ENCODE data around the gene RNF38.
"Not testable (repeated sequence)": the region's sequence is repeated elsewhere in the genome, so short reads cannot be mapped to it uniquely, and the experiment has no call there.

Gene RNF38

DNA sequence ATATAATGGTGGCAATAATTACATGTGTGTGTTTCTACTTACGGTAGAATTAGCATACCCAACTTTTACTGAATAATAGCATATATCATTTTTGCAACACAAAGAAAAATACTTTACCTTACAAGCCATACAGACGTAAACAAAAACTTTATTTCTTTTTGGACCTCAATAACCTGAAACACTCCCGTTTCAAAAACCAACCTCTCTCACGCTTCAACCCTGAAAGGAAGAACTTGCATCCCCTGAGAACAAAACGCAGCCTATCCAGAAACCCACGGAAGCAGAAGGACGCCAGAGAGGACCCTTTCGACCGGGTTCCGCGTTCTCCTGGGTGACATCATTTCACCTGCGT lies at the start of gene RNF38:
Gene RNF38, minus strand, starts transcription at position 290 of the 352 bp plus-strand sequence. Its CDS starts 161 bp downstream, at position 129.
- Mint-ChIP-seq H3K36me3 (no peaks in the 10 kb centered on the region), H3K4me1 (peaks cover 48% of the 10 kb centered on the region), H3K4me3 (peak within 1 kb of the TSS; percentile 89), H3K27me3 (no peaks in the 10 kb centered on the region), H3K27ac (peak within 1 kb of the TSS; percentile 91), H3K9me3 (no peaks in the 10 kb centered on the region)
- ATAC-seq = no peak

DNA sequence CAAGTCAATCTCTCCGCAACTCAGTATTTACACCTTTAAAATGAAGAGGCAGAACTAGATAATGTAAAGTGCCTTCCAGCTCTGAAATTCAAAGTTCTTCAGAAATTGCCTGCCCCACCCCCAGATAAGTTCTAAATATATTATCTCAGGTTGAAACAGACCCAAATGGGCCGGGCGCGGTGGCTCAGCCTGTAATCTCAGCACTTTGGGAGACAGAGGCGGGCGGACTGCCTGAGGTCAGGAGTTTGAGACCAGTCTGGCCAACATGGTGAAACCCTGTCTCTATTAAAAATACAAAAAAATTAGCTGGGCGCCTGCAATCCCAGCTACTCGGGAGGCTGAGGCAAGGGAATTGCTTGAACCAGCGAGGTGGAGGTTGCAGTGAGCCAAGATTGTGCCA lies 48.5 kb upstream of the RNF38 start:
- H3K27ac Mint-ChIP-seq, H3K36me3 Mint-ChIP-seq, H3K27me3 Mint-ChIP-seq, ATAC-seq, H3K9me3 Mint-ChIP-seq, H3K4me3 Mint-ChIP-seq: not testable (repeated sequence)
- H3K4me1 Mint-ChIP-seq = peaks cover 14% of the 10 kb centered on the region

DNA sequence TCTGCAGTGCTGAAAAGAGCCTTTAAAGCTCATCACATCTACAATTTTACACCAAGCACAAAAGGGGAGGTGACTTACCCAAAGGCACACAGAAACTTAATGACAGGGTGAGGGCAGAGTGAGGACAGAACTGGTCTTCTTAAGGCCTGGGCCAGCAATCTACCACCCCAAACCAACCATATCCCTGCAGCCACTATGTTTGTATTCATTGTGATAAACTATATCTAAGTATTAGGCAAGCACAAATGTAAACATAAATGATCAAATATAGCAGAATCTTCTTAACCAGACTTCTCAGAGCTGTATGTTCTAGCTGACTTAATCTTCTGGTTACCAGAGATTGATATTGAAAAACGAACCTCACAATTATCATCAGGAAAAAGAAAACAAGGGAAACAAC lies 47.9 kb upstream of the RNF38 start:
- H3K4me1 Mint-ChIP-seq = peaks cover 18% of the 10 kb centered on the region
- H3K9me3 Mint-ChIP-seq = no peaks in the 10 kb centered on the region
- no peak overlapping the region for H3K4me3 Mint-ChIP-seq
- no peaks in the 10 kb centered on the region for H3K27me3 Mint-ChIP-seq
- no peak for ATAC-seq
- peaks cover 6% of the 10 kb centered on the region for H3K36me3 Mint-ChIP-seq
- H3K27ac Mint-ChIP-seq = no peak overlapping the region

DNA sequence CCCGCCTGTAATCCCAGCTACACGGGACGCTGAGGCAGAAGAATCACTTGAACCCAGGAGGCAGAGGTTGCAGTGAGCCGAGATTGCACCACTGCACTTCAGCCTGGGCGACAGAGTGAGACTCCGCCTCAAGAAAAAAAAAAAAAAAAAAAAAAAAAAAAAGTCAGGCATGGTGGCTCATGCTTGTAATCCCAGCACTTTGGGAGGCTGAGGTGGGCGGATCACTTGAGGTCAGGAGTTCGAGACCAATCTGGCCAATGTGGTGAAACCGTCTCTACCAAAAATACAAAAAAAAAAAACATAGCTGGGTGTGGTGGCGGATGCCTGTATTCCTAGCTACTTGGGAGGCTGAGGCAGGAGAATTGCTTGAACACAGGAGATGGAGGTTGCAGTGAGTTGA lies 46.6 kb upstream of the RNF38 start:
- H3K4me3 Mint-ChIP-seq, H3K27ac Mint-ChIP-seq, ATAC-seq, H3K36me3 Mint-ChIP-seq, H3K27me3 Mint-ChIP-seq, H3K9me3 Mint-ChIP-seq: not testable (repeated sequence)
- H3K4me1 Mint-ChIP-seq = peaks cover 24% of the 10 kb centered on the region

DNA sequence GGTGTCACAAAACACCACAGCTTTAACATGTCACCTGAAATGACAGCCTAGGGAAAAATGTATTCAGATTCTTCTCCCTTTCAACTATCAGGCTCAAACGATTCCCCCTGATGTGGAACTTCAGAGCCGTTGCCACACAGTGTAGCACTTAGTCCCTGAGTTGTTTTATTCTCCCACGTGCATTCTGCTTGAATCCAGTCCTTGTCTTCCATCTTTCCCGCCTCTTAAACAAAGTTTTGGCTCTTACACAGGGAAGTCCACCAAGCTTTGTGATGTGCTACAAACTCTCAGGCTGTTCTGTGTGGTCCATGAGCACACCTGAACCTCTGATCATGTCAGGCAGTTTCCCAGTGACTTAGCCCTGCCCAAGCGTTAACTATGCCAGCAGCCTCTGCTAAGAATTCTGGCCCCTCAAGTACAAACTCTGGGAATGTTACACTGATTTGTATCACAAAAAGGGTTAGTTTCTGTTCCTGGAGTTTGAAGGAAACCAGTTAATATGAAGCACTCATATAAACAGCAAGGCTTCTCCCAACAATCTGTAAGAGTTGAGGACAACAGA lies 45.8 kb upstream of the RNF38 start:
- Mint-ChIP-seq H3K36me3 (peaks cover 6% of the 10 kb centered on the region), H3K4me1 (peaks cover 24% of the 10 kb centered on the region), H3K9me3 (no peaks in the 10 kb centered on the region), H3K4me3 (no peak overlapping the region), H3K27me3 (no peaks in the 10 kb centered on the region), H3K27ac (no peak overlapping the region)
- ATAC-seq = no peak

- no peak overlapping the region for H3K27ac Mint-ChIP-seq
- peaks cover 6% of the 10 kb centered on the region for H3K36me3 Mint-ChIP-seq
- no peaks in the 10 kb centered on the region for H3K9me3 Mint-ChIP-seq
- no peaks in the 10 kb centered on the region for H3K27me3 Mint-ChIP-seq
- no peak for ATAC-seq
- peaks cover 24% of the 10 kb centered on the region for H3K4me1 Mint-ChIP-seq
- no peak overlapping the region for H3K4me3 Mint-ChIP-seq
These were observed 44.1 kb upstream of the RNF38 start for GRCh38 chr9:36444203-36444602.

- Mint-ChIP-seq H3K4me3 (no peak overlapping the region), H3K27ac (no peak overlapping the region), H3K36me3 (peaks cover 6% of the 10 kb centered on the region), H3K9me3 (no peaks in the 10 kb centered on the region), H3K4me1 (peaks cover 24% of the 10 kb centered on the region), H3K27me3 (no peaks in the 10 kb centered on the region)
- ATAC-seq = no peak
These were observed 43.5 kb upstream of the RNF38 start for GRCh38 chr9:36443581-36443980.

- peaks cover 24% of the 10 kb centered on the region for H3K4me1 Mint-ChIP-seq
- ATAC-seq = no peak
- no peak overlapping the region for H3K27ac Mint-ChIP-seq
- no peak overlapping the region for H3K4me3 Mint-ChIP-seq
- peaks cover 6% of the 10 kb centered on the region for H3K36me3 Mint-ChIP-seq
- H3K27me3 Mint-ChIP-seq = no peaks in the 10 kb centered on the region
- H3K9me3 Mint-ChIP-seq = no peaks in the 10 kb centered on the region
These were observed 42.6 kb upstream of the RNF38 start for GRCh38 chr9:36442710-36443109.

DNA sequence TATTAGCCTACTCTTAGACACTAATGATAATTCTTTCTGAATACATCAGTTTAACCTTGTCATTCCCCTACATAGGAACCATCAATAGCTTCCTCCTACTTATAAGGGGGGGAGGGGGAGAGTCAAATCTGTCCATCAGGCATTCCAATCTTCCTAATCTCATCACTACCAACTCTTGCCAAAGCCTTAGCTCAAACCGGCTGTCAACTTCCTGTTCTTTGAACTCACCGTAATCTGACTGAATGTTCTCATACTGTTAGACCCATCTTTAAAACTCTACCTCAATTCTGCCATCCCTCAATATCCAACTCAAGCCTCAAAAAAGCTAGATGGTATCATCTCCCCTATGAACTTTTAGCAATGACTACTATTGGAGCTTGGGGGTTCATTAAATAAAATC lies 41.9 kb upstream of the RNF38 start:
- no peak overlapping the region for H3K27ac Mint-ChIP-seq
- no peaks in the 10 kb centered on the region for H3K27me3 Mint-ChIP-seq
- peaks cover 6% of the 10 kb centered on the region for H3K36me3 Mint-ChIP-seq
- ATAC-seq = no peak
- no peak overlapping the region for H3K4me3 Mint-ChIP-seq
- no peaks in the 10 kb centered on the region for H3K9me3 Mint-ChIP-seq
- peaks cover 30% of the 10 kb centered on the region for H3K4me1 Mint-ChIP-seq

GRCh38 chr9:36438536-36439236 lies 38.6 kb upstream of the RNF38 start:
- Mint-ChIP-seq H3K27me3 (no peaks in the 10 kb centered on the region), H3K4me3 (no peak overlapping the region), H3K9me3 (no peaks in the 10 kb centered on the region), H3K4me1 (peaks cover 20% of the 10 kb centered on the region), H3K27ac (no peak overlapping the region), H3K36me3 (no peaks in the 10 kb centered on the region)
- ATAC-seq = no peak

GRCh38 chr9:36437790-36438189 lies 37.7 kb upstream of the RNF38 start:
- H3K27ac Mint-ChIP-seq = no peak overlapping the region
- no peaks in the 10 kb centered on the region for H3K9me3 Mint-ChIP-seq
- H3K27me3 Mint-ChIP-seq = no peaks in the 10 kb centered on the region
- H3K4me3 Mint-ChIP-seq = no peak overlapping the region
- peaks cover 15% of the 10 kb centered on the region for H3K4me1 Mint-ChIP-seq
- ATAC-seq = no peak
- no peaks in the 10 kb centered on the region for H3K36me3 Mint-ChIP-seq

DNA sequence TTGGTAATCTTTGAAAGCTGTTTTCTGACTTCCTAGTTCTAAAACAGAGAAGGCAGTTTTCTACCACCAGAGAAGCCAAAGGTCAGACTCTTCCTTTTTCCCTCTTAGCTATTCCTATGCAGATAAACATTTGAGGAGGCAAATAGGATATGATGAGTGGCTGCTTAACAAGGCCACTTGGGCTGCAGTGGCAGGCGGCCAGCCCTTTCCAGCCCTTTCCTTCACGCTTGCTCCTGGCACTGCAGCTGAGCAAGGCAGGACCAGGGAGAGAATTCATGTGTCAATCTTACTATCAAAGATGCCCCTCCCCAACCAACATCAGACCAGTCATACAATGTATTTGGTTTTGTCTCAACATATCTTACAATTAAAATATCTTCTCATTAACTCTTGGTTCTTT lies 36.8 kb upstream of the RNF38 start:
- Mint-ChIP-seq H3K4me3 (no peak overlapping the region), H3K27ac (no peak overlapping the region), H3K27me3 (no peaks in the 10 kb centered on the region), H3K36me3 (no peaks in the 10 kb centered on the region), H3K4me1 (peaks cover 11% of the 10 kb centered on the region), H3K9me3 (no peaks in the 10 kb centered on the region)
- ATAC-seq = no peak

DNA sequence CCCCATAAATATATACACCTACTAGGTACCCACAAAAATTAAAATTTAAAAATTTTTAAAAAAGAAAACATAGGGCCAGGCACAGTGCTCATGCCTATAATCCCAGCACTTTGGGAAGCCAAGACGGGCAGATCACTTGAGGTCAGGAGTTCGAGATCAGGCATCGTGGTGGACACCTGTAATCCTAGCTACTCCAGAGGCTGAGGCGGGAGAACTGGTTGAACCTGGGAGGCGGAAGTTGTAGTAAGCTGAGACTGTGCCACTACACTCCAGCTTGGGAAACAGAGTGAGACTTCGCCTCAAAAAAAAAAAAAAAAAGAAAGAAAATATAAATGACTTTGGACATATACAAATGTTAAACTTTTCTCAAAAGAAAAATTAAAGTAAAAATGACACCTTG lies 33.3 kb upstream of the RNF38 start:
- Mint-ChIP-seq H3K4me1 (peaks cover 15% of the 10 kb centered on the region), H3K9me3 (no peaks in the 10 kb centered on the region), H3K36me3 (peaks cover 6% of the 10 kb centered on the region), H3K27me3 (no peaks in the 10 kb centered on the region), H3K27ac (no peak overlapping the region), H3K4me3 (no peak overlapping the region)
- no peak for ATAC-seq

DNA sequence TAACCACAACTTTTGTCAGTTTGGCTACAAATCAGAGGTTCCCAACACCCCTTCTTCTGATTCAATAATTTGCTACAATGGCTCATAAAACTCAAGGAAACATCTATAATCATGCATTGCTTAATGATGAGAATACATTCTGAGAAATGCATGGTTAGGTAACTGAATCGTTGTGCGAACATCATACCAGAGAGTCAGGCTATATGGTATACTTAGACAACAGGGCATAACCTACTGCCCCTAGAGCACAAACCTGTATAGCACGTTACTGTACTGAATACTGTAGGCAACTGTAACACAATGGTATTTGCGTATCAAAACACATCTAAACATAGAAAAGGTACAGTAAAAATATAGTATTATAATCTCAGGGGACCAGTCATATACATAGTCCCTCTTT lies 31.0 kb upstream of the RNF38 start:
- no peaks in the 10 kb centered on the region for H3K27me3 Mint-ChIP-seq
- H3K9me3 Mint-ChIP-seq = no peaks in the 10 kb centered on the region
- peaks cover 15% of the 10 kb centered on the region for H3K4me1 Mint-ChIP-seq
- ATAC-seq = no peak
- H3K4me3 Mint-ChIP-seq = no peak overlapping the region
- peaks cover 13% of the 10 kb centered on the region for H3K36me3 Mint-ChIP-seq
- H3K27ac Mint-ChIP-seq = no peak overlapping the region

DNA sequence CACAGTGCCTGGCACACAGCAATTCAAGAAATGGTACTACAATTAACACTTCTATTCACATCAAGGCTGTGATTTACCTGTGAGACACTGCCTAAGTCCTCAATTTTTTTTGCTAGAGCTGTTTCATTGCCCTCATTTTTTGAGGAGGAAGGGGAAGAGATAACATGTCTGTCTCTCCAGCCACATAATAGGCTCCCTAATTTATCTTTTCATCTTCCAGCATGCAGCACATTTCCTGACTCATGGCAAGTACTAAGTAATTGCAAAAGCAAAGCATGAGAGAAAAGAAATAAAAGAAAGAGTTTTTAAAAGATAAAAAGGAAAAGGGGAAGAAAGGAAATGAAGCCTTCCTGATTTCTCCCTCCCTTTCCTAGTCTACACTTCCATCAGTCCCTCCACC lies 26.9 kb upstream of the RNF38 start:
- ATAC-seq = no peak
- H3K36me3 Mint-ChIP-seq = peaks cover 25% of the 10 kb centered on the region
- peaks cover 15% of the 10 kb centered on the region for H3K4me1 Mint-ChIP-seq
- no peaks in the 10 kb centered on the region for H3K9me3 Mint-ChIP-seq
- peak overlapping the region; percentile 42 for H3K27ac Mint-ChIP-seq
- H3K4me3 Mint-ChIP-seq = no peak overlapping the region
- no peaks in the 10 kb centered on the region for H3K27me3 Mint-ChIP-seq

DNA sequence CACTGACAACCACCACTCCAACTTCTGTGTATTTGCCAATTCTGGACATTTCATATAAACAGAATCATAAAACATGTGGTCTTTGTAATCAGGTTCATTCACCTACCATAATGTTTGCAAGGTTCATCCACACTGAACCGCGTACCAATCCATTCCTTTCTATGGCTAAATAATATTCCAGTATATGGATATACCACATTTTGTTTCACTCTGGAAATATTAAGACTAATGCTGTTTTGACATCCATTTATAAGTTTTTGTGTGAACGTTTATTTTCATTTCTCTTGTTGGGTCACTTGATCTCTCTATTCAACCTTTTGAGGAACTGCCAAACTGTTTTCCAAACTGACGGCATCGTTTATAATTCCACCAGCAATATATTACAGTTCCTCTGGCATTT lies 26.3 kb upstream of the RNF38 start:
- Mint-ChIP-seq H3K27ac (no peak overlapping the region), H3K27me3 (no peaks in the 10 kb centered on the region), H3K4me1 (peaks cover 15% of the 10 kb centered on the region), H3K9me3 (no peaks in the 10 kb centered on the region), H3K36me3 (peaks cover 25% of the 10 kb centered on the region), H3K4me3 (no peak overlapping the region)
- ATAC-seq = no peak

All from stimulated activated memory B cell treated with anti-CD40 and anti-IgM and Interleukin-4, amounts not matched to agents 10 μg/mL and 1 μg/mL and 100 μg/mL, for 72 hours (primary cell).